Putamen (tissue), 1 donor: ENCODE measurements around the gene STARD13.
A peak's percentile ranks its signal among the peaks of the same experiment; 100 is the strongest.

ENCODE experiments used
- DNase-seq: peaks from one replicate; pipeline ENCODE4 v3.0.0-alpha.2; 2016; ENCODE audit warnings: low spot score

STARD13 gene

DNA sequence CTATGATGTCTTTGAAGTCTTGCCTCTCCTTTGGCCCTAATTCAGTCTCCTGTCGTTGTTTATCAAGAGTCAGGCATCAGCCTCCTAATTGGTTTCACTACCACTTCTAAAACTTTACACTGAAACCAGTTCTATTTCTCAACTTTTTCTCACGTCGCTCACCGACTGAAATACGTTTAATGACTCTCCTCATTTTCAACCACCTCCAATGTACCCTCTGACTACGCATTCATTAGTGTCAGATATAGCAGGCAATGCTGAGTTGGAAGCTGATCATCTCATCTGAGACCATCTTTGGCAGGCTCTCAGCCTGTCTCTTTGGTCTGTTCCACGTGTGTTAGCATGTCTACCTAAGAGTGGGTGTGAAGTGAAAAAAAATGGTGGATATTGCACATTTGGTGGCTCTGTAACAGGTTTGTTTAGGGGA lies 141.2 kb downstream of the STARD13 start:
- DNase-seq: no peak

DNA sequence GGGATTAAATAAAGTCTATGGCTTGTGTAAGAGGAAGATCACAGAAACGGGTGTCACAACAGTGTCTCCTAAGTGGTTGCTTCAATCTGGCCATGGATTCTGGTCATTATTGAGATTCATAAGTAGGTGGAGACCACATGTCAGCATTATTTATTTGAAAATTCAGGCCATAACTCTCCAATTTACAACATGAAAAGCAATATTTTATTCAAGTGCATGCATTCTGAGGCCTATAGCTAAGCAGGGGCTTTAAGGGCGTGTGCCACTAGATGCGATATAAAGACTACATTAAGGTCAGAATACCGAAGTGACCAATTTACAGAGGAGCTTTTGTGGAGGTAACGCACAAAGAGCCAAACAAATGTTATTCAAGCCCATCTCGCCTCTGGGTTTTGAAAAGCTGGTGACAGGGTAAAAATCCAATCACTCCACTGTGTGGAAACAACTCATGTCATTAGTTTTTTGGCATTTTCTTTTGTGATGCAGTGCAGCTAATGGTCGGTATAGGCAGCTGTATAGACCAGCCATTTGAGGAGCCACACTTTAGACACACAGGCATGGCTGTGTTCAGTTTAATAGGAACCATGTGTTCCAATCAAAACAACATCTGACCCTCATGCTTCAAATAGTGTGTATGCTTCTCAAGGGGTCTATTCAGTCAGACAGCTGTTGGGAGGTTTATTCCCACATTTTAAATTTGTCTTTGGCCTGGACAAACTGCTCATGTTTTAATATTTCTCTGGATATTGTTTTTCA lies 145.6 kb downstream of the STARD13 start:
- no peak for DNase-seq

DNA sequence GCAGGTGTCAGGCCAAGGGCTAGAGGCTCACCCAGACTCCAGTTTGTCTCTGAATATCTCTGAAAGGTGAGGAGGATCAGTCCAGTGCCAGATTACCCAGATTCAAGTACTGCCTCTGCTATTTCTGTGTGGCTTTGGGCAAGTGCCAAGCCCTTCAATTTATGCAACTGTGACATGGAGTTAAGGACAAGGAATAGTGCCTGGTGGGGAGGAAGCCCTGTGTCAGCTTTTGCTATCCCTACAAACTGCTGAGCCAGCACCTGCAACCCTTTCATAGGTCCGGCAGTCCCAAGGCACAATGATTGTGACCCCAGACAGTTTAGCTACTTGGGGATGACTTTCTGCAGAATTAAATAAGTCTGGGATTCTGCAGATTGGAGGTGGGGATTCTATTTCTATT lies 146.4 kb downstream of the STARD13 start:
- DNase-seq: no peak

DNA sequence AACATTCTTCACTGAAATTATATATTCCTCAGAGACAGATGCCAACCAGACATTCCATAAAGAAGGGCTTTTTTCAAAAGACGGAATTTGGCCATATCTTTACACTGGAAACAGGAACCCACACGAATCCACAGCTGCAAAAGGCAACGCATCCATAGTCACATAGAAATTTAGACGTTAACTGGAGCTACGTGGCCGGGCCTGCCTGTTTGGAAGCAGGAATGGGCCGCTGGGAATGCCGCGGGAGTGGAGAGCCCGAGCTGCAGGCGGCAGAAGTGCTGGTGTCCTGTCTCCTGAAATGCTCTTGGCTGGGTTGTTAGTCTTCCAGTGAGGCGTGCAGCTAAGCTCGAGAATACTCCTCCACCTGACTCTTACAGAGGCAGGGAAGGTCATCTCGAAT lies 147.1 kb downstream of the STARD13 start:
- no peak for DNase-seq

DNA sequence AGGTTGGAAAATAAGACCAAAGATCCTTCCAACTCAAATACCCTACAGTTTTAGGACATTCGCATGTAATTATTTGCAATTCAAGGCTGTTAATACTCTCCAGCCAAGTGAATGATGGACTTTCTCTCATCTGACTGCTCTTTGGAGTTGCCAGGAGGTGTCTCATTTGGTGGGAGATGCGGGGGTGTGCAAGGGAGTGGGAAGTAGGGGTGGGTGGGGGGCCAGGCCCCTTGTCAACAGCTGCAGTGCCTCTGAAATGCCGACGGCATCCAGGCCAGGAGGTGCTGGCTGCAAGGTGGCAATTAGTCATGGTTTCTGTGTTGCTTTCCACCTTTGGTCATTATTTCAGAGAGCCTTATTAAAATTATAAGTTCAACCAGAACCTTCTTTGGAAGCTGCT lies 147.8 kb downstream of the STARD13 start:
- no peak for DNase-seq

DNA sequence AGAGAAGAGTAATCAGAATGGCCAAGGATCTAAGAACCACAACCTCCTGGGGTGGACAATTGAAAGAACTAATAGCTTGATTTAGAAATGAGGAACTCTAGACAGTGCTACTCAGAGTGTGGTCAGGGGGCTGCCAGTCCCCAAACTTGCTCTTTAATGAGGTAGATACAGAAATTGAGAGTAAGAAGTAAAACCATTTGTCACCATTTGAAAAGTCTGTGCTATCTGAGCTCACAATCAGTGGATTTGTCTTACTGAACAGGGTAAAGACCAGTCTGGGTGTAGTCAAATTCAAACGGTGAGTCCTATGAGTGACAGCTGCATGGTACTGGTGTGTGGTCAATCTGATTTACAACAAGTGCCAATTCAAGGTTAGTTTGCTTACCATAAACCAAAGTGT lies 150.5 kb downstream of the STARD13 start:
- DNase-seq: no peak

DNA sequence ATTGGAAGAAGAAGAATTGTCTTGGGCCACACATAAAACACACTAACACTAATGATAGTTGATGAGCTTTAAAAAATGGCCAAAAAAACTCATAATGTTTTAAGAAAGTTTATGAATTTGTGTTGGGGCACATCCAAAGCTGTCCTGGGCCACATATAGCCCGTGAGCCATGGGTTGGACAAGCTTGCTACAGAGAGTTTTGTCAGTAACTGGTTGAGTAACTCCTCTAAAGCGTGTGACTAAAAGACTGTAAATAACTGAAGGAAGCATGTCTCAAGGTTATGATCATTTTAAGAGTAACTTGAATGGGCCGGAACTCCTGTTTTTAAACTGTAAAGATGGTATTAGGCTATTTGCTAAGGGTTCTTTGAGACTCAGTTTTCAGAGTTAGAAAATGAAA lies 151.3 kb downstream of the STARD13 start:
- DNase-seq: no peak

DNA sequence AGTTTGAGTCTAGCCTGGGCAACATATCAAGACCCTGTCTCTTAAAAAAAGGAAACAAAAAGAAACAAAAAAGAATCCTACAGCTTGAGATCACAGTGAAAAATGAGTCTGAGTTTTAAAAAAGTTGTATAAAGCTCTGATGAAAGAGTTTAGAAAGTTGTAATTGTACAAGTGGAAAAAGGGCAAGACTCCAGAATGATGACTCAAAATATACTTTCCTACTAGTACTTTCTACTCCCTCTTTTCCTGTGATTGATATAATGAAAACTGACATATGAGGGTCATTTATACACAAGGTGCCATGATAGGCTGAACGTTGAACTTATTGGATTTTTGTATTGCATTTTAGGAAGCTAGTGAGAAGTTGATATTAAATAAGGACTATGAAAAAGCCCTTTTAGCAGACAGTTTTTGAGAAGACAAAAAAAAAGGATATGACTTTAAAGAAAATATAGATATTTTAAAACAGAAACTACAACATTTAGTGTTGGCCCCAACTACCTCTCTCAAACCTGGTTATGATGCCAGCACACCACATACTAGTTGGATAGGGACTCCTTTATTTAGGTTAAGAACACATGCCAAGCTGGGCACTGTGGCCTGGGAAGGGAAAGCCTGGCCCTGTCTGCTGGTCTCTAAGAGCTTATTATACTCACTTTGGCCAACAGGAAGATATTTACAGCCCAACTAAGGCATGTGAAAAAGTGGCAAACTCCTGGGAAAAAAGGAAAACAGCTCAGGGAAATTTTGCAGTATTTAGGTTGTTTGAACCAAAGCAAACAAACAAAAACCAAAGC lies 152.7 kb downstream of the STARD13 start:
- DNase-seq: no peak

DNA sequence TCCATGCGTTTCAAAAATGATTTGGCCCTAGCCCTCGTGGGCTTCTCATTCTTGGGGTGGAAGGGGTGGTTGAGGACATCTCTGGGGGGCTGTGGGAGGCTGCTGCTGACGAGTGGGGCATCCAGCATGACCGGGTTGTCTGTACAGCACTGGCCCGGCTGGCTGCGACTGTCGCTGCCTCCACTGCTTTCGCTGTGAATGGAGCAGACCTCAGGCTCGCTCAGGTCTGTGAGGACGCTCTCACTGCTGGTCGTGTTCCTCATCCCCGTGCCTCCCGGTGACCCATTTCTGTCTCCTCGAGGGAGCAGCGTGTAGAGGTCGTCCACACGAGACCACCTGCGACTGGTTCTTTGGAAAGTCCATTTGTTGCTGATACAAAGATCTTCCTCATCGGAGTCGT lies 155.7 kb downstream of the STARD13 start:
- DNase-seq: no peak

DNA sequence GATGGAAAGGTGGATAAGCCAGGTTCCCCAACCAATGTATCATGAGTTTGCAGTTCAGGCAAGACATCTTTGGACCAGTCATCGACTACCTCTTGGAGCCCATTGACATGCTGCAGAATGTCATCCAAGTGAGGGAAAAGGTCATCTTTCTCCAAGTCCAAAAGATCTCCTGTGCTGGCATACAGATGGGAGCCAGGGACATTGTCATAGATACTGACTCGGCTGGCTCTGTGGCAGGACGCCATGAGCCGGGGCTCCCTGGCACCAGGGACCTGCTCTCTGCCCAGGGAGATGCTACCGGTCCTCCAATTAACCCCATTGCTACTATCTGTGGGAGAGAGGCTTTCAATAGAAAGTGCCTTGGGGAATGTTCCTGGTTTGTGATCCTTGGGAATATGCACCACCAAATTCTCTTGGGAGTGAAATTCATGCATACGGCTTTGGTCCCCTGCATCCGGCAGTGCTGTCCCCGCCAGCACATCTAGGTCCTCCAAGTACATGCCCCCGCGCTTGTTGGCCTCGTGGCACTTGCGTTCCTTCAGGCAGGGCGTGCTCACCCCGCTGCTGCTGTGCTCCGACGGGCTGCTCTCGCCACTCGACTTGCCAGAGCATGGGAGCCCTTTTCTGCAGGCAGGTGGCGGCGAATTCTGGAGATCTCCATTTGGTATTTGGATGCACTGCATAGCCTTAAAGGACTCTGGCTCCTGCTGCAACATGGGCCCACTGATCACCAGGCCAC lies 156.3 kb downstream of the STARD13 start:
- DNase-seq: no peak

DNA sequence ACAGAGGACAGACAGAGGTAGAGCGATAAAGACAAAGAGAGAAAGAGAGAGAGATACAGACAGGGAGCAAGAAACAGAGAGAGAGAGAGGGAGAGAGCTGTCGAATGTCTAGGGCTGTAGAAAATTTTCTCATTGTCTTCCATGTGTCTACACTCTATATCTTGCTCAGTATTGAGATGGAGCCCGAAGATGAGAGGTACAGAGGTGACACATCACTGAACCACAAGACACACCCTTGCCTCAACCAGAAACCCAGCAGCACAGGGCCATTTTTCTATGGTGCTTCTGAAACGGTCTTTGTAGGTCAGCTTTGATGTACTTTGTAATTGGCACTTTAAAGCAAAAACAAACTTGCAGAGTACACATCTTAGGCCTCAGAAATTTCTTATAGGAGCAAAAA lies 157.4 kb downstream of the STARD13 start:
- DNase-seq: no peak

DNA sequence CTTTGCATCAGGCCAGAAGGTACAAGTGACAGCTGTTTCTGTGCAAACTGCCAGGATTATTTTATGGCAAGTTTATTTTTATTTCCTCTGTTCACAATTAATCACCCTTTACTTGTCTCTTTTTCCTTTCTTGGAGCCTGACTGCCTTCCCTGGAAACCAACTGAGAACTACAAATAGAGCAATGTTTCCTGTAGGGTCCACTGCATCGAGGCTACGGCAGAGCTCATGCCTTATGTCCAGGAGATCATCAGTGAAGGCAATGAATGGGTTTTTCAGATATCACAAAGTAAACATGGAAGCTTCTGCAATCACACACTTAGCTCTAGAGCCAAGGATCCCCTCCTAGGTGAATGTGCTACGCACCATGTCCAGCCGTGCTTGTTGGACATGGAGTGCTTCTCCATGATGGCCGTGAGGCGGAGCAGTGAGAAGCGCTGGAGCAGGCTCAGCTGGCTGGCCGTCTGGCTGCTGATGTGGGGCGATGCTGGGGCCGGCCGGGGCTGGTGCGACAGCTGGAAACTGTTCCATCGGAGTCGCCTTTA lies 158.5 kb downstream of the STARD13 start:
- no peak for DNase-seq

DNA sequence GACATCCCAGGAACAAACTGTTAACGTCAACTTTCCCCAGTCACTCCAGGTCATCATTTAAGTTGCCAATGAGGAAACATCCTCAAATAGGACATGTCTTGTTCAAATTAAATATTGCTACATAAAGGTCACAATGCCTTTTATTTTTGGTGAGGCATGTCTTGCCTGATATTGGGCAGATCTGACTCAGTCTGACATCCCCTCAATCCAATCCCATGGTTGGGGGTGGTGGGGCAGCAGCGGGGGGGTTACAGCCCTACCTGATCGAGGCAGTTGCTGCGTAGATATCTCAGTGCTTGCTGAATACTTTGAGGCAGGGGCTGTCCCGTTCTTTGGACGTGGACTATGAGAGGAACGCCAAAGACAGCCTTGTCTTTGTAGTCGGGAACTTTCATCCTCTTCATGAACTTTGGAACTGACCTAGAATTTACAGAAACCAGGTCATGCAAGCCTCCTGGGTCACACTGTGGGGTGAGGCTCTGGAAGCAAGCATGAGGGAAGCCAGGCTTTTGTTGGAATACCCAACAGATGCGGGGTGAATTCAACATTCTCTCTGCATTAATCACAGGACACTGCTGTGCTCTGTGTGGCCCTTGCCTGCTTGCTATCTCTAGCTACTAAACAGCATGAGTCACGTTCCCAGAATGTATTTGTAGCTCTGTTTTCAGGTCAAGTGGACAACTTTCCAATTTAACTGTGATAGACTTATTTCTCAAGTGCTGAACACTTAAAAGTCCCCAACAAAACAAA lies 159.6 kb downstream of the STARD13 start:
- no peak for DNase-seq

DNA sequence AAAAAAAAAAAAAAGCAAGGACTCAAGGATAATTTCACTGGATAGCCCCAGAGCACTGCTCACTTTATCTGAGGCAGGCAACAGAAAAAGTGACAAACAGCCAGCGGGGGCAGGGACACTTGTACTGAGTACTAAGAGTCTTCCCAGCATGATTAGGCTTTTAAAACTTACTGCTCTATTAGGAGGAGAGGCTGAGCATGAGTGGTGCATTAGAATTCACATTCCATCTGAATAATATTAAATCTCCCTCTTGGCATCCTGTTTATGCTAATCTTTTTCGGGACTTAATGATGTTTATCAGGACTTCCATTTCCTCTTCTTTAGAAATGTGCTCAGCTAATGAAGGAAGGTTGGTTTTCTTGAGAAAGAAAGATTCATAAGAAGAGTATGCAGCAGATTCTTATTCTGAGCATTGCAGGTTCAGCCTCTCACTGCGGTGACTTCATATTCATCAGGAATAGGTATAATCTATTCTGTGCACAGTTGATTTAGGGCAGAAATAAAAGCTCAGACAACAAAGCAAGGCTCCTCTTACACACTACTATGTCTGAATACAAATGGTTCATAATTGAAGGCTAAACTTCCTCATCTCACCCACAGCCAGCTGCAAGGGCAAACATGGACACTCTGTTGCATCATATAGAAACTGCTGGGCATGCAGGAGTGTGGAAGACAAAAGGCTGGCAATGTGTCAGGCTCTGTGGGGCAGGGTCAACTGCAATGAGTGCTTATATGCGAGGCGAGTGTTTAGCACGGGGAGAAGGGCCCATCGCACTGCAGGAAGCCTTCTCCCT lies 162.3 kb downstream of the STARD13 start:
- peak; percentile 52 for DNase-seq

DNA sequence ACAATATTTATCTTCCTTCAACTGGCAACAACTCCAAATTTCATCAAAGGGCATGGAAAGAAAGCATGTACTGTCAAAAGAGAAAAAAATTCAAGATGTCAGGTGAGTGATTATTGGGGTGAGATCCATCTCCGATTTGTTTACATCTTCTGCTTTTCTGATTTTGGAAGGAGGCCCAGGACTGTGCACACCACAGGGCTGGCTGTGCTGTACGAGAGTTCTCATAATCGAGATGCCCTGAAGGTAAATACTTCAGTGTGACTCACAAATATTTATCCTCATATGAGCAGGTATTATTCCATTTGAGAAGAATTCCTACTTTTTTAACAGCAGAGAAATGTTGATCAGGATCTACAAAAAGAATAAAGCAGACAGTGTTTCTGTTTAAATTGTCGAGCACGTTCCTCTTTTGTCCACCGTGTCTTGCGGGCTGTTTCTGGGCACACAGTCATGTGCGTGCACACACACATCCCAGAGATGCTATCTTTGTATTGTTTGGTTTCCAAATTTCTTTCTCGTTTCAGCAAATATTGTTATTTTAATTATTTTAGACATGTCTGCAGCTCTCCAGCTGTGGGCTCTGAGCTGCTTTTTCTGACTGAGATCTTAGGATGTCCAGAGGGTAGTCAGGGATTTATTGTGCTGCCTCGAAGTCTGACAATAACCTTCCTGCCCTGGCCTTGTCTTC lies 165.6 kb downstream of the STARD13 start:
- DNase-seq: no peak

DNA sequence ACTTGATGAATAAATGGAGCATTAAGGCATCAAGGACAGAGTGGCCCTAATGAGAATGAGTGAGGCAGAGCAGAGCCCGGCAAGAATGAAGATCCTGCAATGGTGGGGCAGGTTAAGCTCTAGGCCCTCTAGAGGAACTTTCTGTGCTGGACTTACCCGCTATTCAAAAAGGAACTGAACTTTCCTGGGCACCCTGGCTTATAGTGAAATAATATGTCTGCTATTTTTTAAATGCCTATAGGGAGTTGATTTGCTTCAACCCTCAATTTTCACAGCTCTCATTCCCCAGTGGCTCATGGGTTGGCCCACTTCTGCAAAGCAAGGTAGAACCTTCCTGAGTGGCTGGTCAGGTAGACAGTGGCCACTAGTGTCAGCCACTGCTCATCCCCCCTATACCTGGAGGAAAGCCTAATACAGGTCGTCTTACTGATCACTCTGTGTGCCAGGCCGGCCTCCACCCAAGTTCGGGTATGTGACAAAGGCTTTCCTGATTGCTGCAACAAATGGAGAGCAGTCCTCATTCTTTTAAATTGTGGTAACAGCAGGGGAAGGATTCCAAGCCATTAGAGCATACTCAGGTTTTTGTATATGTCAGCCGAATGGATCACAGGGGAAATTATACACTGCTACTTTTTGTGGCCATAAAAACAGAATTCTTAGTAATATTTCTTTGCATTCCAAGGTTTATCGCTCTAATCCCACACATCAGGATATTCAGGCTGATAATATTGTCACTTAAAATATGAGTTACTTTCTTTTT lies 166.4 kb downstream of the STARD13 start:
- DNase-seq: no peak

DNA sequence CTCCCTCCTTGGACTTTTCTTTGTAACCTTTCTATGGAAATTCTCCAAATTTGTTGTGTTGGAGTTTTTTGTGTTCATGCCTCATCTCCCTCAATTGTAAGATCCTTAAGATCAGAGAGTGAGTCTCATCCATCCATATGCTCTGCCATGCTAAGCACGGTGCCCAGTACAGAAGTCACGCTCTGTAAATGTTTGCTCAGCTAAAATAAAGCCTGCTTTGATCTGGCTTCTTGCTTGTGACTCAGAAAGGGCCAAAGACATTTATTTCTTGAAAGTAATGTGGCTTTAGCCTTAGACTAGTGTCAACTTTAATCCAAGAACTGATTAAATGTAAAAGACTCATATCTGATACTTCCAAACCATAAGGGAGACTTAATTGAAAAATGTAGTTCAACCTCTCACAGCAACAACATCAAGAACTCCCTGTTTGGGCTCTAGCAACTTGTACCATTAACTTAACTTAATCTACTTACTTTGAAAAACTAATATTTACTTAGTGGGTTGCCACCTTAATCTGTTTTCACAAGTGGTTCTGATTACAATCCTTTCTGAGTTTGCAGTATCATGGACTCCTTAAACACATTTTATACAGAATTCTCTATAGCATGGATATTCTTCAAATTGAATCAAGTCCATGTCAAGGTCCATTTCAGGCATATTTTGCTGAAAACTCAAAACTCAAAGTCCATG lies 169.1 kb downstream of the STARD13 start:
- no peak for DNase-seq

DNA sequence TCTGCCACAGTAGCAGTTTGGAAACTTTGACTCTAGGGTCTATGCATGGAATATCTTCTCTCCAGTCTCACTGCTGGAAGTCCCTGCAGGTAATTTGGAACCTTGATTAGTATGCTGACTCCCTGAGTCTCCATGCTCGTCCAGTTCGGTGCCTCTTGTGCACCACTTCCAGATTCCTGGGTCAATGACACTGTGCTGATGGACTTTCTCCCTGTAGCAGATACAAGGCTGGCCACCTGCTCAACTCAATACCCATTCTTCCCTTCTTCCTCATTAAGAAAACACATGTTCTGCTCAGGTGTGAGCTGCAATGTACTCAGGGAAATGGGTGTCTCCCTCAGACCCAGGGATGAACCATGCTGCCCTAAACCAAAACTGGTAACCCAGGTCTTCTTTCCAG lies 170.3 kb downstream of the STARD13 start:
- no peak for DNase-seq

DNA sequence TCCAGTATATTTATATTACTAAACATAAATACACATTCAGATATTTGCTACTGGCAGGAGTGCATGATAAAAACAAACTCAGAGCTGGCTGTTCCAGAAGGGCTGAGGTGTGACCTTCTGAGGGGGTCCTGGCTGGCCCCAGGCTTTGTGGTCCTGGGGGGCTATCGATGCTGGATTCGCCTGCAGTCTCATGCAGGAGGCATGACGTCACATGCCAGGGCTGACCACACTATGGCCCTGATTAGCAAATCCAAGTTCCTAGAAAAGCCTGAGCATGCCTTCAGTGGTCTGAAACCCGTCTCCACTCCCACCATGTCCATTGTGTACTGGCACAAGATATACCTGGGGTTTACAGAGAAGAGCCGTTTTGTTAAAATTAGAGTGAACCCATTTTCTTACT lies 171.4 kb downstream of the STARD13 start:
- DNase-seq: no peak
